IMR-90 (cell line): ENCODE data around the gene HYLS1. TPM values are rescaled to one million over a fixed set of nuclear protein-coding genes. Genes with fewer than 3 reads are reported as not detected.

Experiments used
- ATAC-seq: fragments of 200-7000 bp; cut with Tn5 transposase; 2 replicates; pipeline ENCODE4 v1.9.1; 2020; ENCODE audit warnings: low read depth, mild to moderate bottlenecking, moderate library complexity
- BruUV-seq: library from RNA; stranded (reverse); fragments of 400-500 nt; replicated peaks from 2 replicates; lab custom pipeline; 2021; lab: Mats Ljungman, UMichigan
- CTCF ChIA-PET: fragments of 300-600 bp; formaldehyde crosslinking; extraction: SDS; loops from one replicate; lab custom pipeline; 2021; ENCODE audit warnings: antibody characterized with exemption; lab: Yijun Ruan, JAX
- POLR2A ChIA-PET: fragments of 300-600 bp; sonication (Branson Sonifier 250); formaldehyde crosslinking; loops from one replicate; lab custom pipeline; 2022; ENCODE audit warnings: antibody characterized with exemption; ENCODE audit not compliant: unreplicated experiment; lab: Charles Lee
- DNase-seq: peaks from one replicate; pipeline ENCODE4 v3.0.0; 2013
- H2AFZ ChIP-seq: replicated peaks from 2 replicates; pipeline ENCODE3; 2013; ENCODE audit warnings: low read length, mild to moderate bottlenecking; ENCODE audit not compliant: poor library complexity
- H2AK5ac ChIP-seq: 2 replicates; pipeline ENCODE4 v1.6.1; 2013; ENCODE audit warnings: low read depth, low read length, inconsistent platforms
- H2AK9ac ChIP-seq: replicated peaks from 2 replicates; pipeline ENCODE3; 2013; ENCODE audit warnings: mild to moderate bottlenecking, low read depth, low read length, moderate library complexity; ENCODE audit not compliant: poor library complexity
- H2BK120ac ChIP-seq: 2 replicates; pipeline ENCODE4 v1.6.1; 2013; ENCODE audit warnings: low read depth, low read length, inconsistent platforms
- H2BK15ac ChIP-seq: 3 replicates; pipeline ENCODE4 v1.6.1; 2013; ENCODE audit warnings: low read depth, low read length, inconsistent platforms
- H2BK20ac ChIP-seq: 2 replicates; pipeline ENCODE4 v1.6.1; 2013; ENCODE audit warnings: low read depth, mild to moderate bottlenecking, inconsistent platforms, low read length, moderate library complexity
- H2BK5ac ChIP-seq: 2 replicates; pipeline ENCODE4 v1.6.1; 2013; ENCODE audit warnings: mild to moderate bottlenecking, low read depth, low read length, inconsistent platforms; ENCODE audit not compliant: poor library complexity, severe bottlenecking
- H3K14ac ChIP-seq: replicated peaks from 2 replicates; pipeline ENCODE4 v1.6.1; 2013; ENCODE audit warnings: low read depth, low read length, inconsistent platforms
- H3K18ac ChIP-seq: 2 replicates; pipeline ENCODE4 v1.6.1; 2013; ENCODE audit warnings: low read depth, low read length, control low read depth
- H3K23ac ChIP-seq: 2 replicates; pipeline ENCODE4 v1.6.1; 2013; ENCODE audit warnings: low read depth, low read length, inconsistent platforms
- H3K27ac ChIP-seq: 2 replicates; pipeline ENCODE4 v1.5.1; 2013; ENCODE audit warnings: mild to moderate bottlenecking, control low read depth, low read length; ENCODE audit not compliant: insufficient read depth
- H3K27me3 ChIP-seq: 2 replicates; pipeline ENCODE4 v1.6.1; 2013; ENCODE audit warnings: low read length; ENCODE audit not compliant: control insufficient read depth, insufficient read depth
- H3K36me3 ChIP-seq: 2 replicates; pipeline ENCODE4 v1.6.1; 2013; ENCODE audit warnings: low read length, mixed read lengths; ENCODE audit not compliant: control insufficient read depth, insufficient read depth
- H3K4ac ChIP-seq: 2 replicates; pipeline ENCODE4 v1.6.1; 2013; ENCODE audit warnings: low read depth, low read length, inconsistent platforms
- H3K4me1 ChIP-seq: 2 replicates; pipeline ENCODE4 v1.6.1; 2013; ENCODE audit warnings: low read length, mixed read lengths; ENCODE audit not compliant: control insufficient read depth, insufficient read depth
- H3K4me2 ChIP-seq: 2 replicates; pipeline ENCODE4 v1.6.1; 2013; ENCODE audit warnings: low read depth, mild to moderate bottlenecking, control low read depth, low read length, moderate library complexity
- H3K4me3 ChIP-seq: 2 replicates; pipeline ENCODE4 v1.5.1; 2013; ENCODE audit warnings: low read depth, mild to moderate bottlenecking, control low read depth, low read length, moderate library complexity; ENCODE audit not compliant: insufficient read depth
- H3K56ac ChIP-seq: 2 replicates; pipeline ENCODE4 v1.6.1; 2013; ENCODE audit warnings: low read length, inconsistent platforms; ENCODE audit not compliant: insufficient read depth; ENCODE audit errors: extremely low read depth
- H3K79me1 ChIP-seq, 2 experiments: 2 replicates each; pipeline ENCODE4 v1.6.1; 2013; ENCODE audit warnings: low read length in 2 of 2, inconsistent platforms in 1 of 2, low read depth in 1 of 2
- H3K9ac ChIP-seq: 2 replicates; pipeline ENCODE4 v1.6.1; 2013; ENCODE audit warnings: low read depth, low read length, control low read depth
- H3K9me1 ChIP-seq: 2 replicates; pipeline ENCODE4 v1.6.1; 2013; ENCODE audit warnings: low read length, inconsistent platforms; ENCODE audit not compliant: insufficient read depth
- H3K9me3 ChIP-seq: 2 replicates; pipeline ENCODE4 v1.6.1; 2013; ENCODE audit warnings: low read length; ENCODE audit not compliant: control insufficient read depth, insufficient read depth
- H4K20me1 ChIP-seq: 2 replicates; pipeline ENCODE4 v1.6.1; 2013; ENCODE audit warnings: low read length, inconsistent platforms; ENCODE audit not compliant: insufficient read depth
- H4K5ac ChIP-seq: 2 replicates; pipeline ENCODE4 v1.6.1; 2013; ENCODE audit warnings: mild to moderate bottlenecking, low read depth, low read length, control low read depth
- H4K8ac ChIP-seq, 2 experiments: 2 replicates each; pipeline ENCODE4 v1.6.1; 2013; ENCODE audit warnings: low read depth in 2 of 2, low read length in 2 of 2, control low read depth in 1 of 2, inconsistent platforms in 1 of 2
- H4K91ac ChIP-seq: 2 replicates; pipeline ENCODE4 v1.6.1; 2013; ENCODE audit warnings: low read depth, low read length, inconsistent platforms; ENCODE audit not compliant: insufficient read depth
- BHLHE40 ChIP-seq: fragments of 150-350 bp; IDR thresholded peaks from 2 replicates; pipeline ENCODE4 v1.6.1; 2016; ENCODE audit warnings: mild to moderate bottlenecking, low read depth, low read length
- CEBPB ChIP-seq: IDR thresholded peaks from 2 replicates; pipeline ENCODE4 v1.6.1; 2012; ENCODE audit warnings: low read depth, low read length, improper control_type of control experiment
- CHD1 ChIP-seq: IDR thresholded peaks from 2 replicates; pipeline ENCODE4 v1.6.1; 2012; ENCODE audit warnings: low read depth, low read length, improper control_type of control experiment
- MAFK ChIP-seq: IDR thresholded peaks from 2 replicates; pipeline ENCODE4 v1.6.1; 2012; ENCODE audit warnings: low read depth, low read length, improper control_type of control experiment
- MAZ ChIP-seq: IDR thresholded peaks from 2 replicates; pipeline ENCODE4 v1.6.1; 2012; ENCODE audit warnings: low read depth, mild to moderate bottlenecking, low read length, improper control_type of control experiment, moderate library complexity, borderline replicate concordance
- MXI1 ChIP-seq: IDR thresholded peaks from 2 replicates; pipeline ENCODE4 v1.6.1; 2012; ENCODE audit warnings: low read depth, mild to moderate bottlenecking, low read length, moderate library complexity, borderline replicate concordance
- POLR2A ChIP-seq: IDR thresholded peaks from 2 replicates; pipeline ENCODE4 v1.6.1; 2012; ENCODE audit warnings: mild to moderate bottlenecking, low read depth, low read length
- RAD21 ChIP-seq: IDR thresholded peaks from 2 replicates; pipeline ENCODE4 v1.6.1; 2012; ENCODE audit warnings: low read length, improper control_type of control experiment
- RCOR1 ChIP-seq: IDR thresholded peaks from 2 replicates; pipeline ENCODE4 v1.6.1; 2012; ENCODE audit warnings: mild to moderate bottlenecking, low read length, improper control_type of control experiment; ENCODE audit not compliant: insufficient replicate concordance
- RFX5 ChIP-seq: IDR thresholded peaks from 2 replicates; pipeline ENCODE4 v1.8.0; 2012; ENCODE audit warnings: low read depth, mild to moderate bottlenecking, low read length, moderate library complexity
- SMC3 ChIP-seq: fragments of 150-350 bp; IDR thresholded peaks from 2 replicates; pipeline ENCODE4 v1.6.1; 2016; ENCODE audit warnings: low read depth, mild to moderate bottlenecking, antibody characterized with exemption, low read length, moderate library complexity
- WGBS, 2 experiments: methylation state at CpG; one replicate each; pipeline versions ENCODE4 v1.1.5 to v1.1.7; 2013; ENCODE audit warnings: missing lambda C conversion rate in 2 of 2; ENCODE audit not compliant: insufficient read length in 1 of 2; ENCODE audit errors: extremely low coverage in 2 of 2; 5-methylcytosine and 5-hydroxymethylcytosine counted together
- dilution Hi-C: fragments of 300-500 bp; cut with HindIII; formaldehyde crosslinking; loops from one replicate; pipeline ENCODE4 v1.14.3; 2018; ENCODE audit warnings: low sequenced_read_pairs; ENCODE audit not compliant: unreplicated experiment
- in situ Hi-C: fragments of 300-500 bp; cut with MboI; formaldehyde crosslinking; loops from 3 replicates; pipeline ENCODE4 v1.14.3; 2019; ENCODE audit warnings: low sequenced_read_pairs, inconsistent platforms, mixed read lengths
- intact Hi-C: fragments of 100-400 bp; cut with micrococcal nuclease; formaldehyde crosslinking; loops from 2 replicates; pipeline ENCODE4 v1.10.0; 2022
- polyA plus RNA-seq, 3 experiments: library from polyadenylated mRNA; depleted of rRNA; stranded (reverse); fragments of >200 nt; gene quantifications; 2 replicates each; pipeline ENCODE4 v1.2.3, GENCODE V29; 2012; ENCODE audit warnings: low replicate concordance in 1 of 3
- total RNA-seq: library from RNA; depleted of rRNA; stranded (reverse); fragments of >200 nt; gene quantifications from 2 replicates; pipeline ENCODE4 v1.2.3, GENCODE V29; 2012
- TF ChIP-seq, protein P1 (sequence below): conservative IDR thresholded peaks from 2 replicates; pipeline ENCODE4 v1.5.1; 2012; ENCODE audit warnings: mild to moderate bottlenecking, low read depth, low read length, improper control_type of control experiment
- TF ChIP-seq, protein P2 (sequence below): fragments of 150-350 bp; IDR thresholded peaks from 2 replicates; pipeline ENCODE4 v1.6.1; 2016; ENCODE audit warnings: low read depth, mild to moderate bottlenecking, low read length, moderate library complexity, borderline replicate concordance

Gene HYLS1
- total and polyA plus RNA-seq, 2 of the 4 experiments (the other 2 are of a cell fraction), result 5.1 to 8.1 TPM

GRCh38 chr11:125922156-125922555 lies 34.7 kb downstream of the HYLS1 start:
- TF ChIP-seq RFX5 (no peak), SMC3 (no peak), MAFK (no peak), MXI1 (no peak), MAZ (no peak), BHLHE40 (no peak), RAD21 (no peak), CHD1 (no peak), POLR2A (no peak), RCOR1 (no peak), CEBPB (no peak)
- TF ChIP-seq, protein P1, sequence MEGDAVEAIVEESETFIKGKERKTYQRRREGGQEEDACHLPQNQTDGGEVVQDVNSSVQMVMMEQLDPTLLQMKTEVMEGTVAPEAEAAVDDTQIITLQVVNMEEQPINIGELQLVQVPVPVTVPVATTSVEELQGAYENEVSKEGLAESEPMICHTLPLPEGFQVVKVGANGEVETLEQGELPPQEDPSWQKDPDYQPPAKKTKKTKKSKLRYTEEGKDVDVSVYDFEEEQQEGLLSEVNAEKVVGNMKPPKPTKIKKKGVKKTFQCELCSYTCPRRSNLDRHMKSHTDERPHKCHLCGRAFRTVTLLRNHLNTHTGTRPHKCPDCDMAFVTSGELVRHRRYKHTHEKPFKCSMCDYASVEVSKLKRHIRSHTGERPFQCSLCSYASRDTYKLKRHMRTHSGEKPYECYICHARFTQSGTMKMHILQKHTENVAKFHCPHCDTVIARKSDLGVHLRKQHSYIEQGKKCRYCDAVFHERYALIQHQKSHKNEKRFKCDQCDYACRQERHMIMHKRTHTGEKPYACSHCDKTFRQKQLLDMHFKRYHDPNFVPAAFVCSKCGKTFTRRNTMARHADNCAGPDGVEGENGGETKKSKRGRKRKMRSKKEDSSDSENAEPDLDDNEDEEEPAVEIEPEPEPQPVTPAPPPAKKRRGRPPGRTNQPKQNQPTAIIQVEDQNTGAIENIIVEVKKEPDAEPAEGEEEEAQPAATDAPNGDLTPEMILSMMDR, result no peak
- TF ChIP-seq, protein P2, sequence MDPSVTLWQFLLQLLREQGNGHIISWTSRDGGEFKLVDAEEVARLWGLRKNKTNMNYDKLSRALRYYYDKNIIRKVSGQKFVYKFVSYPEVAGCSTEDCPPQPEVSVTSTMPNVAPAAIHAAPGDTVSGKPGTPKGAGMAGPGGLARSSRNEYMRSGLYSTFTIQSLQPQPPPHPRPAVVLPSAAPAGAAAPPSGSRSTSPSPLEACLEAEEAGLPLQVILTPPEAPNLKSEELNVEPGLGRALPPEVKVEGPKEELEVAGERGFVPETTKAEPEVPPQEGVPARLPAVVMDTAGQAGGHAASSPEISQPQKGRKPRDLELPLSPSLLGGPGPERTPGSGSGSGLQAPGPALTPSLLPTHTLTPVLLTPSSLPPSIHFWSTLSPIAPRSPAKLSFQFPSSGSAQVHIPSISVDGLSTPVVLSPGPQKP, result no peak
- POLR2A ChIA-PET, result no interaction called here
- dilution Hi-C loops (loop anchor here (25.0 kb wide), 1 partner anchor 290 kb away; the partner anchor contains the start of genes FAM118B and RPUSD4), in situ Hi-C loops (no loop called here), intact Hi-C loops (loop anchor here (2.0 kb wide), 1 partner anchor 141 kb away; the partner anchor contains the start of gene CDON)
- H3K4me2 ChIP-seq, result no peak overlapping the region
- no peak overlapping the region for H2BK5ac ChIP-seq
- no peak overlapping the region for H4K8ac ChIP-seq
- CTCF ChIA-PET, result no interaction called here
- no peak overlapping the region for H3K9ac ChIP-seq
- ATAC-seq, result no peak
- H3K79me1 ChIP-seq, result no peaks in the 10 kb centered on the region
- no peak overlapping the region for H2AK9ac ChIP-seq
- no peak overlapping the region for H3K56ac ChIP-seq
- H3K4ac ChIP-seq, result no peak overlapping the region
- no peaks in the 10 kb centered on the region for H3K9me3 ChIP-seq
- no peaks in the 10 kb centered on the region for H3K4me1 ChIP-seq
- no peak overlapping the region for H3K27ac ChIP-seq
- no TSS peak for BruUV-seq
- H3K18ac ChIP-seq, result no peak overlapping the region
- H2BK120ac ChIP-seq, result no peak overlapping the region
- H3K27me3 ChIP-seq, result peaks cover 40% of the 10 kb centered on the region
- H2AFZ ChIP-seq, result no peak overlapping the region
- no CpG with 5 or more reads among the region's 3 CpGs for WGBS, 2 experiments
- no peak overlapping the region for H4K5ac ChIP-seq
- H2BK15ac ChIP-seq, result no peak overlapping the region
- no peak overlapping the region for H3K14ac ChIP-seq
- H2AK5ac ChIP-seq, result no peak overlapping the region
- H3K4me3 ChIP-seq, result no peak overlapping the region
- H2BK20ac ChIP-seq, result no peak overlapping the region
- no peak overlapping the region for H4K91ac ChIP-seq
- no peaks in the 10 kb centered on the region for H3K36me3 ChIP-seq
- H3K9me1 ChIP-seq, result no peaks in the 10 kb centered on the region
- no peaks in the 10 kb centered on the region for H4K20me1 ChIP-seq
- no peak overlapping the region for H3K23ac ChIP-seq
- DNase-seq, result no peak
